H1 (cell line): ENCODE results near the gene MMP20.

Experiments used
- BRCA1 ChIP-seq: IDR thresholded peaks from 2 replicates; pipeline ENCODE4 v1.6.1; 2012; ENCODE audit warnings: low read depth, low read length, improper control_type of control experiment
- CBX5 ChIP-seq: fragments of 300-800, 300-1000 bp; sonication (generic); IDR thresholded peaks from 2 replicates; pipeline ENCODE4 v1.7.1; 2016; ENCODE audit warnings: antibody characterized with exemption, low read length, low read depth
- EP300 ChIP-seq, 2 experiments: IDR thresholded peaks; 1 replicate in 1 of 2; 2 replicates in 1 of 2; pipeline ENCODE4 v1.6.1; 2011 to 2012; ENCODE audit warnings: low read depth in 2 of 2, low read length in 2 of 2, mild to moderate bottlenecking in 2 of 2, borderline replicate concordance in 1 of 2, inconsistent platforms in 1 of 2, moderate library complexity in 1 of 2
- KDM1A ChIP-seq: fragments of 200-600, 300-600 bp; sonication (generic); IDR thresholded peaks from 2 replicates; pipeline ENCODE4 v1.7.1; 2016; ENCODE audit warnings: mild to moderate bottlenecking, low read length, borderline replicate concordance
- POLR2AphosphoS5 ChIP-seq: IDR thresholded peaks from 2 replicates; pipeline ENCODE4 v1.6.1; 2011; ENCODE audit warnings: low read depth, low read length

- TF ChIP-seq EP300 (IDR thresholded peaks at IDR 0.05; ENCODE audit: borderline replicate concordance in 1 of 2, low read depth in 2 of 2, low read length in 2 of 2) (no peak), BRCA1 (no peak), POLR2AphosphoS5 (no peak), CBX5 (no peak), KDM1A (no peak)
These were observed 72.5 kb downstream of the MMP20 start for GRCh38 chr11:102552447-102553194.
